SK-MEL-5 (cell line): Measurements from ENCODE around the gene ANO10. TPM values are rescaled to one million over a fixed set of nuclear protein-coding genes. Genes with fewer than 3 reads are reported as not detected.
A peak's percentile ranks its signal among the peaks of the same experiment; 100 is the strongest.
"Not testable (repeated sequence)": the region's sequence is repeated elsewhere in the genome, so short reads cannot be mapped to it uniquely, and the experiment has no call there.

Experiments used
- DNase-seq: peaks from one replicate; pipeline ENCODE4 v3.0.0-alpha.2; 2016; ENCODE audit warnings: low read depth, low spot score
- in situ Hi-C: cut with HindIII; loops from 2 replicates; pipeline ENCODE4 v1.10.0; 2016; ENCODE audit warnings: low sequenced_read_pairs, high pct_unique_total_duplicates, low pct_unique_long_range_greater_than_20kb
- total RNA-seq: library from RNA; depleted of rRNA; stranded (reverse); fragments of >200 nt; shearing (Covaris generic); gene quantifications from 2 replicates; pipeline ENCODE4 v1.2.3, GENCODE V29; 2014

The ANO10 gene
- total RNA-seq, 1 experiment from 2014 or later, result 16.1 TPM

DNA sequence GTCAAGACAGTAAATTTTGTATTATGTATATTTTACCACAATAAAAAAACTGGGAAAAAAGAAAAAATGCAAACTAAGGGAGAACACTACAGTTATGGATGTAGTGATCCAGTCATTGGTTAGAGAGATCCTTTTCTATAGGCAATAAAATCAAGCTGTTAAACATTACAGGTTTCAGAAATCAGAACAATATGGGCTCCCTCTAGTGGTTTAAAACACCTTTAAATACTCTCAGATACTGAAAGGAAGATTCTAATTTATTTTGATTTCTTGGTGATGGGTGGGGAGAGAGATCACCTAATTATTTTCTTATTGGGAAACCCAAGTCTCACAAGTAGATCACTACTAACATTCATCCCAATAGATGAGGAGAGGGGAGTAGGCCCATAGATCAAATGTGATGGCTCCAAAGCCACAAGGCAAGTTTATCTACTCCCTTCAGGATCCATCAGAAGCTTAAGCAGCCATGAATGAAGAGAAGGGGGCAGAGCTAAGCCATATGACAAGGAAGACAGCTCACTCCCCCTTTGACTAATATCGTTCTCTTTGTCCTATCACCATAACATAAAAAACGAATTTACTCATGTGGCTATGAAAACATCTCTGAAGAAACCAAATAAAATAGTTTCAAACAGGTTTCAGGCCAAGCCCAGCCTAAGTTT, 118.6 kb downstream of the ANO10 start:
- in situ Hi-C loops, result loop anchor here (10.0 kb wide), 1 partner anchor 538 kb away; no protein-coding TSS in a partner anchor
- DNase-seq, result peak; percentile 58

DNA sequence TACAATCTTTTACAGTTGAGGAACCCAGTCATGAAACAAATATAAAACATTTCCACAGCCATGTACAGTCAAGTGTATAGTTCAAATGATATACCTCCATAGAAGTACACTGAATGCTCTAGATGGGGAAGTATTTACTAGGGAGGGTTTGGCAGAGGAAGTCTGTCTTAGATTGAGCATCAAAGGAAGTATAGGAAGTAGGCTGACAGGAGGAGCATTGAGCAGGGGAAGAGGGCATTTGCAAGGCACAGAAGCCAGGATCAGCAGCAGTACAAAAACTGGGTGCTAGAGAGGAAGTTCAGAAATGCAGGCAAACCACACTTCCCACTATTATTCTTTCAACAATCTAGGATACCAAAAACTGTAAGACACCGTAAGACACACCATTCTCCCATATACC, 122.6 kb downstream of the ANO10 start:
- in situ Hi-C loops, result no loop called here
- no peak for DNase-seq

DNA sequence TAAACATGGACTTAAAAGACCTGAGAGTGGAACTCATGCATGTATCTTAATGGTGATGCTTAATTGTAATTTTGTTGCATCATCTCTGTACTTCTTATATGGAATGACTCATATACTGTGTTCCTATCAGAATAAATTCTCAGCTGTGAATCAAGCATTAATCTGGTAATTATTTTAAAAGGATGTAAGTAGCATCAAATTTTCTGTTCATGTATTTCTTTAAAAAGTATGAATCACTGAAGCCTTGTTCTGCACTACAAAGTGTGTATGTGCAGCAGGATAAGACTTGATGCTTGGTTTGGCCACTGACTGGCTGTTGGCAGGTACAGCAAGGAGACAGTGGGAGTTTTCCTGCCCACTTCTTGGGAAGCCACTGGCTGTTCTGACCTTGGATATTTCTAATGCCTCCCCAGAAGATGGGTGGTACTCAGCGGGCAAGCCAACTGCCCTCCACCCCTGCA, 123.9 kb downstream of the ANO10 start:
- in situ Hi-C loops, result no loop called here

DNA sequence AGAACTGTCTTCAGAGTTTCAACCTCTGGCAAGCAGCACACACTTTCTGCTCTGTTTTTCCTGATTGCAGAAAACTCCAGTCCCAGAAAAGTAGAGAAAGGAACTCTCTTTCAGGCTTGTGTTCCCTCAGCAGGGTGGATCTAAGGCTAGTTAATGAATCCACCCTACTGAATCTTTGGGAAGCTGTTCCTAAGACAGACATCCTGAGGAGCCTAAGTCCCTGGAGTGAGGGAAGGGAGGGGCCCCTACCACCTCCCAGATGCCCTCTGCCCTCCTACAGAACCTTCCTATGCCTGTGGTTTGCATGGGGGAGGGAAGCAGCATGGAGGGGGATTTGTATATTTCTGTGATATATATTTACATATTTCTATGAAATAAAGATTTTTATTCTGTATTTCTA, 124.4 kb downstream of the ANO10 start:
- no peak for DNase-seq
- in situ Hi-C loops, result no loop called here

More for the DNA sequence above, 123.9 kb downstream of the ANO10 start:
- DNase-seq, result no peak

DNA sequence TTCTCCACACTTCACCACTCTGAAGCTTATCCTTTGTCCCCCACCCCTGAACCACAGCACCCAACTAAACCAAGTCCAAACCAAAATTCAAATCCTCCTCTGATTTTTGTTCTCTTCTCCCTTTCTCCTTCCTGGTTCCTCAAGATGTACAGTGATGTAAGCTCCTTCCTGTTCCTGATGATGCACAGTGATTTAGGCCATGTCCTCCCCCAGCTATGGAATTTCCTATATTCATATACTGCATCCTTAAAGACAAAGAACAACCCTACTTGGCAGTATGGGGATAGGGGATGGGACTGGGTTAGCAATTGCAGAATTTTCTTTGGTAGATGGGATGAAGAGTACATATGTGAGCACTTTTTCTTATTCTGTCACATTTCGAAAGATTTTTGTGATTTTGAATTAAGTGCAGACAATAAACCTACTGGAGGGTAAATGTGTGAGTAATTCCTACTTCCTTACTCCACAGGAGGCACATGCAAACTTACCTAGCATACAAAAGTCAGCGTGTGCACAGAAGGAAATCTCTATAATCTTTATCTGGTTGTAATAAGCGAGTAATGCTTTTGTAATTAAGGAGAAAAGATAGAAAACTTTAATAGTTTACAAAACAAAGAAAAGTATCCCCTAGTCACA, 125.0 kb downstream of the ANO10 start:
- no peak for DNase-seq
- in situ Hi-C loops, result no loop called here

DNA sequence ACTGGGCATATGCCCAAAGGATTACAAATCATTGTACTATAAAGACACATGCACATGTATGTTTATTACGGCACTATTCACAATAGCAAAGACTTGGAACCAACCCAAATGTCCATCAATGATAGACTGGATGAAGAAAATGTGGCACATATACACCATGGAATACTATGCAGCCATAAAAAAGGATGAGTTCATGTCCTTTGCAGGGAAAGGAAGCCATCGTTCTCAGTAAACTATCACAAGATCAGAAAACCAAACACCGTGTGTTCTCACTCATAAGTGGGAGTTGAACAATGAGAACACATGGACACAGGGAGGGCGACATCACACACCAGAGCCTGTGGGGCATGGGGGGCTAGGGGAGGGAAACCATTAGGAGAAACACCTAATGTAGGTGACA, 128.9 kb downstream of the ANO10 start:
- DNase-seq, in situ Hi-C loops: not testable (repeated sequence)

DNA sequence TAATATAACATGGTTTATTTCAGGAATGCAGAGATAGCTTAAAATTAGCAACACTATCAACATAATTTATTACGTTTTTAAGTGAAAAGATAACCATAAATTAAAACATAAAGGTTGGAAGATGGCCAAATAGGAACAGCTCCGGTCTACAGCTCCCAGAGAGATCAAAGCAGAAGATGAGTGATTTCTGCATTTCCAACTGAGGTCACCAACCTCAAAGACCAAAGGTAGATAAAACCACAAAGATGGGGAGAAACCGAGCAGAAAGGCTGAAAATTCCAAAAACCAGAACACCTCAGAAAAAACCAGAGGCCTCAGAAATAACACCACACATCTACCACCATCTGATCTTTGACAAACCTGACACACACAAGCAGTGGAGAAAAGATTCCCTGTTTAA, 130.0 kb downstream of the ANO10 start:
- in situ Hi-C loops, DNase-seq: not testable (repeated sequence)

DNA sequence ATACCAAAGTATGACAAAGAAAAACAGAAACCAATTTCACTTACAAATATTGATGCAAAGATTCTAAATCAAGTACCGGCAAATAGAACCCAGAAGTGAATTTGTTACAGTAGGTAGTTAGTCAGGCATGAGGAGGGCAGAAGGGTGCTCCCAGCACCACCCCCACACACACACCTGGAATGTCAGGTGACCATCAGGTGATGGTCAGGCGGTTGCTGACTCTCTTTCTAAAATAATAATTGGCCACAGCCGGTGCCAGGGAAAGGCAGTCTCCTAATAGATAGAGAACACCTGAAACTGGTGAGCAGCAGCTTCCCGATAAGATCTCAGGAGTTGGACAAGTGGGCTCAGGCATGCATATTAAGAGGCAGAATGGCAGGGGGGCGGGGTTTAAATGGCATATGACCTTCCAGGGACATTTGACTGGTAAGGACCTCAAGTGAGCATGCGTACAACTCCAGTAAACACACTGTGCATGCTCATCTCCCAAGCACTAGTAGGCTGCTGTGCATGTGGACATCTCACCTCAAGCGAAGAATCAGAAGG, 131.1 kb downstream of the ANO10 start:
- in situ Hi-C loops, result no loop called here
- no peak for DNase-seq

DNA sequence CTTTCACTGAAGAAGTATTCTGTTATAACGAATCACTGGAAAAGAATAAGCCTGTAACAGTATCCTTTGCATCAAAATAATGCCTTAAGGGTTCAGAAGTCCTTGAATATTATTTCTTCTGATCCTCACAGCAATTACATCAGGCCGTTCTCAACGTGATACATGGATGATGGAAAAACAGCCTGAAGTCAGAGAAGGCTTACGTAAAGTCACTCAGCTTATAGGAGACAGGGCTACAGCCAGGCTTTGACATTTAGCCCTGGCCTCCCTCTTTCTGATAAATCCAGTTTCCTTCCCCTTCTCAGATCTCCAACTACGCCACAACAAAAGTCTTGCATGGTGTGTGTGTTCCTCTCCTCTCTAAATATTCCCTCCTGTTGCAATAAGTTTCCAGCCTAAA, 131.9 kb downstream of the ANO10 start:
- peak; percentile 68 for DNase-seq
- in situ Hi-C loops, result no loop called here

DNA sequence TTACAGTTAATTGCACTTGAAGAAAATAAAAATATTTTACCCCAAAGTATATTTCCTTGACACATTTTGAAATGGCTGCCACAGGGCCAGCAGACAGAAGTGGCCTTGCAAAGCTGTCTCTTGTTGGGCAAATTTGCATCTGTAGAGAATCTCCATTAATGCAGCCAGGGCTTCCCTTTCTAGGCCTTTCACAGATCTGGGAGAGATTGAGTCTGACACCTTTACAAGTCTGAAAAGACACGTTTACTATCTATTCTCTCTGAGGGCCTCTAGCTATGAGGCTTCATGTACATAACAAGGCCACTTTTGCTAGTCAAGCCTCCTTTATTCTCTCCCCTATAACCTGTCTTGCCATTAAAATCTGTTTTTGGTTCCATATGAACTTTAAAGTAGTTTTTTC, 135.9 kb downstream of the ANO10 start:
- in situ Hi-C loops, result no loop called here
- DNase-seq, result no peak

DNA sequence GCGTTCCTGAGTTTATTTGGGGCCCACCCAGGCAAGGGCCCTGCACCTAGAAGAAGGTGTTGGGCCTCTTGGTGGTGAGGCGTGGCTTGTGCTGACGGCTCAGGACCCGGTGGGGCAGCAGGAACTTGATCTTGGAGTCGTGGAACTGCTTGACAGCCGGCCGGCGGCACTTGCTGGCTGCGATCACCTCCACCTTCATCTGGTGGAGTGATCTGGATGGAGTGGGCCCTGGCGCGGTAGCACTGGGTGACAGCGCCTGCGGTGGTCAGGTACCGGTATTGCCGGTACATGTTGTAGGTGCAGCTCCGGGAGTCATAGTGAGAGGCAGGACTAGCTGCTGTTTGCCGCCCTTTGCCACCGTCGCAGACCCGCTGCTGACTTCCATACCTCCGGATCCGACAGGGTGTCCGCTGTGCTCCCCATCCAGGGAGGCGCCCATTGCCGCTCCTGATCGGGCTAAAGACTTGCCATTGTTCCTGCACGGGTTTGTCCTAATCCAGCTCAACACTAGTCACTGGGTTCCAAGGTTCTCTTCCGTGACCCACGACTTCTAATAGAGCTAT, 136.8 kb downstream of the ANO10 start:
- no peak for DNase-seq
- in situ Hi-C loops, result no loop called here

DNA sequence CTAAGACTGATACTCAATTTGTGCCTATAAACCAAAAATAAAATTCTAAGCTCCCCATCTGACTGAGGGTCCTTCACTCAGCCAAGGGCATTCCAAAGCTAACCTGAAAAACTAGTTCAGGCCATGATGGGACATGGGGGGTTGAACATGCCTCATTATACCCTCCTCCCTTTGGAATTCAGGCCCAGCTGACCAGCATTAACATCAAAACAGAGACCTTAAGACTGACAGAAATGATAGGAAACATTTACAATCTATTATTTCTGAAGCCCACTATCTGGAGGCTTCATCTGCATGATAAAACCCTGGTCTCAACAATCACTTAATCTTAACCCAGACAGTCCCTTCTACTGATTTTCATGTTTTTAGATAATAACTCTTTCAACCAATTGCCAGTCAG, 140.4 kb downstream of the ANO10 start:
- in situ Hi-C loops, result no loop called here
- no peak for DNase-seq

DNA sequence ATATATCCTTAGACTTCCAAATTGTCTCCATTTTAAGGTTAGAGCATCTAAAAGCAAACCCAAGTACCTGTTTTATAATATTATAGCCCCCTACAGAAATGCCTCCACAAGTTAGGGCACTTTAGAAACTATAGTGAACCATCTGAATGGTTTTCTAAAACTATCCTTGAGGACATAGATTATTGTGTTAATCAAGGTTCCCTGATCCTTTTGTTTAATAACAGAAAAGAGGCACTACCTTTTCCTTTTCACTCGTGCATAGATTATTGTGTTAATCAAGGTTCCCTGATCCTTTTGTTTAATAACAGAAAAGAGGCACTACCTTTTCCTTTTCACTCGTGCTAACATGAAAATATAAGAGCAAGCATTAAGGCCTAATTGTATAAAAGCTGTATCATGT, 143.0 kb downstream of the ANO10 start:
- DNase-seq, in situ Hi-C loops: not testable (repeated sequence)

DNA sequence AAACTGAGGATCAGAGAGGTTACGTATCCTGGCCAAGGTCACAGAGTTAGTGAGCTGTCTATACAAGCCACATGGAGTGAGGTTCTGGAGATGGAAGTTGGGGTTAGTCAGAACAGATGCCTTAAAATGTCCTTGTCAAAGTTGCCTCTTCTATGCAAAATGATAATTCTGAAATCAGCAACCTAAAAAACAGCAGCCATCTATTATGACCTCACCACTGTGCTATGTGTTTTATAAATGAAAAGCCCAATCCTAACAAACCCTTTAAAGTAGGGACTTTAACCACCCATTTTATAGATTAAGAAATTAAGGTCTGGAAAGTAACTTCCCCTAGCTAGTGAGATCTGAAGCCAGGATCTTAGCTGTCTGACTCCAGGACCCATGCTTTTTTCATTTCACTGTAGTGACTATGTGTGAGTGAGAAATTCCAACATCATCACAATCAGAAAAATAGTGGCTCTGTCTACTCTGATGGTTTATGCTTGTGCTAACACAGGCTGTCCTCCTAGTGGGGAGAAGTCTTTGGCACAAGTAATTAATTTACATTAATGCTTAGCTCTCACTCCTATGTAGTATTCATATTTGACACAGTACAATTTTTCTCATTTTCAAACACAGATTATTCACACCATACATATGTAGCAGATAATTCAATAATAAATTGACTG, 143.6 kb downstream of the ANO10 start:
- in situ Hi-C loops, result no loop called here
- no peak for DNase-seq

DNA sequence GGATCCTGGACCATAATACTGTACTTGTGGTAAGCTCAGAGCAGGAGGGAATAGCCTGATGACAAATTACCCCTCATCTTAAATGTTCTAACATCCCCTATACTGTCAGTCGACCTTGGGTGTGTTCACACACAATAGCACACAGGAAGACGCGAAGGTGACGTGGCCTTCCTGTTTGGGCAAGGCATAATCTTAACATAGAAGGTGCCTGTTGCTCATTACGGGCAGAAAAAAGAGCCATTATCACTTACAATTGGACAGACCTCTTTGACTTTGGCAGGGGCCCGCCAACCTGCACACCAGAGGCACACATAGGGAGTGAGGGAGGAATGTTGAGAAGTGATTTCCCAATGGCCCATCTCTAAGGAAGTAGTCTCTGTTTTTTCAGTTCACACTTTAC, 144.2 kb downstream of the ANO10 start:
- in situ Hi-C loops, result no loop called here
- DNase-seq, result no peak

DNA sequence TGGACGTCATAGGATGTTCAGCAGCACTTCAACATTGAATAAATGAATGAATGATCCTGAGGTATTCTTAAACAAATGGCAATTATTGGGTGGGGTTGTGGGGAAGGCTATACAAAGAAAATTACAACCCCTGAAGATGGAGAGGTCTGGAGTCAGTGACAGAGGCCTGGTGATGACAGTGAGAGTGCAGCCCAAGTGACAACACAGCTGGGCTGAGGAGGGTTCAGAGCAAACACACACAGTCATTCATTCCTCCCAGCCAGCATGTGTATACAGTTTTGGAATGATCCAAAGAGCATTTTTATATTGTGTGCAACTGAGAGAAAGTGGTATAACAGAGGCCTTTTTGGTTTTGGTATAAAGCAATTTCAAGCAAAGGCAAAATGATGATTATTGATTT, 148.1 kb downstream of the ANO10 start:
- no peak for DNase-seq
- in situ Hi-C loops, result no loop called here

DNA sequence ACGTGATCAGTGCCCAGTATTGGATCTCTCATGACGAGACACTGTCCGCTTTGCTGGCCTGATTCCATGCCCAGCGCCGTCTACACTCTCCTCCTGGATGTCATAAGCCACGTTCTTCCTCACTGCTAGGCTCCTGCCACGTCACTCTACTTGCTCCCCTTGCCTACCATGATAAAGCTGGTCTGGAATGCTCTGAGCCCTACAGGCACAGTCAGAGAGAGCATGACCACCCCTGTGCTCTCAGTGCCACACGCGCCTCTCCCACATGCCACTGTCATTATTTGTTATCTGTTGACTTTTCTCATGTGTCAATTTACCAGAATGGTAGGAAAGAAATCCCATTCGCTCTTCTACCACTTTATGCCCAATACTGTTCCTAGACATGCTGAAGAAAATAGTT, 148.6 kb downstream of the ANO10 start:
- peak; percentile 10 for DNase-seq
- in situ Hi-C loops, result no loop called here

DNA sequence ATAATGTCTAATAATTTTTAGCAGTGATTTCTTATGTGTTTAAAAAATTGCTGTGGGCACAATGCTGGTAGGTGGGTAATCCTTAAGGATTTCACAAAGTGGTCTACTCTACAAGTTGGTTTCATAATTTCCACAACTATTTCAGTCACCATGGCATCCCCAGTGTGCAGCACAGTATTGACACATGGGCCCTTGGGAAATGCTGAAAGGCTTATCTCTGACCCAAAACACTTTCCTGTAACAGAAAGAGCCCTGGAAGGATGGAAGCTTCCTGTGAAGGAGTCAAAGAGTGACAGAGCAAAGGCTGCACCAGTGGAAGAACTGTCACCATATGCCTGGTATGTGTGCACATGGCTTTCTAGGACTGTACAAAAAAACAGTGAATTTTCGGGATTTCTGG, 153.7 kb downstream of the ANO10 start:
- in situ Hi-C loops, result no loop called here
- DNase-seq, result no peak
